Activated T-helper 2 cell treated with anti-CD3 and anti-CD28 coated beads, Interferon-gamma antibody, Interleukin-2, Interleukin-4, amounts not matched to agents 10 μg/mL and 5 μg/mL and 100 μg/mL, durations not matched to agents 14 hours and 24 hours and 36 hours (primary cell): ENCODE results near the gene AKAP13. TPM values are rescaled to one million over a fixed set of nuclear protein-coding genes. Genes with fewer than 3 reads are reported as not detected.
"Not testable (repeated sequence)": the region's sequence is repeated elsewhere in the genome, so short reads cannot be mapped to it uniquely, and the experiment has no call there.

Experiments
- DNase-seq: peaks from one replicate; pipeline ENCODE4 v3.0.0; 2021; ENCODE audit warnings: low spot score
- H3K27ac Mint-ChIP-seq: one replicate; pipeline ENCODE4 v1.8.0; 2021; ENCODE audit warnings: mixed read lengths
- H3K27me3 Mint-ChIP-seq: one replicate; pipeline ENCODE4 v1.8.0; 2021; ENCODE audit warnings: low read depth, mixed read lengths
- H3K36me3 Mint-ChIP-seq: one replicate; pipeline ENCODE4 v1.8.0; 2021; ENCODE audit warnings: low read depth, mixed read lengths
- H3K4me1 Mint-ChIP-seq: one replicate; pipeline ENCODE4 v1.8.0; 2021; ENCODE audit warnings: low read depth, mixed read lengths
- H3K4me3 Mint-ChIP-seq: one replicate; pipeline ENCODE4 v1.8.0; 2021; ENCODE audit warnings: low read depth, mild to moderate bottlenecking, moderate library complexity, mixed read lengths
- H3K9me3 Mint-ChIP-seq: one replicate; pipeline ENCODE4 v1.8.0; 2021; ENCODE audit warnings: mixed read lengths
- intact Hi-C: fragments of 100-400 bp; cut with micrococcal nuclease; formaldehyde crosslinking; loops from one replicate; pipeline ENCODE4 v1.15.1; 2023
- total RNA-seq: library from RNA; stranded (reverse); gene quantifications from 2 replicates; pipeline ENCODE4 v1.2.3, GENCODE V29; 2022

Gene AKAP13
- total RNA-seq, 1 donor from 2014 or later, result 92.1 TPM

DNA sequence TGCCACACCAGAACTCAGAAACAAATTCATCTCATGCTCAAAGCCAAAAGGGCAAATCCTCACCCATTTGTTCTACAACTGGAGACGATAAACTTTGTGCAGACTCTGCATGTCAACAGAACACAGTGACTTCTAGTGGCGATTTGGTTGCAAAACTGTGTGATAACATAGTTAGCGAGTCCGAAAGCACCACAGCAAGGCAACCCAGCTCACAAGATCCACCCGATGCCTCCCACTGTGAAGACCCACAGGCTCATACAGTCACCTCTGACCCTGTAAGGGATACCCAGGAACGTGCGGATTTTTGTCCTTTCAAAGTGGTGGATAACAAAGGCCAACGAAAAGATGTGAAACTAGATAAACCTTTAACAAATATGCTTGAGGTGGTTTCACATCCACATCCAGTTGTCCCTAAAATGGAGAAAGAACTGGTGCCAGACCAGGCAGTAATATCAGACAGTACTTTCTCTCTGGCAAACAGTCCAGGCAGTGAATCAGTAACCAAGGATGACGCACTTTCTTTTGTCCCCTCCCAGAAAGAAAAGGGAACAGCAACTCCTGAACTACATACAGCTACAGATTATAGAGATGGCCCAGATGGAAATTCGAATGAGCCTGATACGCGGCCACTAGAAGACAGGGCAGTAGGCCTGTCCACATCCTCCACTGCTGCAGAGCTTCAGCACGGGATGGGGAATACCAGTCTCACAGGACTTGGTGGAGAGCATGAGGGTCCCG is 199.7 kb downstream of the AKAP13 start:
- peaks cover 58% of the 10 kb centered on the region for H3K4me1 Mint-ChIP-seq
- no peaks in the 10 kb centered on the region for H3K9me3 Mint-ChIP-seq
- H3K36me3 Mint-ChIP-seq, result peaks cover 46% of the 10 kb centered on the region
- intact Hi-C loops, result loop anchor here (5.0 kb wide), 2 partner anchors 168 to 248 kb away; no protein-coding TSS in a partner anchor
- H3K27me3 Mint-ChIP-seq, result no peaks in the 10 kb centered on the region
- no peak for DNase-seq
- peak overlapping the region; percentile 98 for H3K27ac Mint-ChIP-seq
- no peak overlapping the region for H3K4me3 Mint-ChIP-seq

DNA sequence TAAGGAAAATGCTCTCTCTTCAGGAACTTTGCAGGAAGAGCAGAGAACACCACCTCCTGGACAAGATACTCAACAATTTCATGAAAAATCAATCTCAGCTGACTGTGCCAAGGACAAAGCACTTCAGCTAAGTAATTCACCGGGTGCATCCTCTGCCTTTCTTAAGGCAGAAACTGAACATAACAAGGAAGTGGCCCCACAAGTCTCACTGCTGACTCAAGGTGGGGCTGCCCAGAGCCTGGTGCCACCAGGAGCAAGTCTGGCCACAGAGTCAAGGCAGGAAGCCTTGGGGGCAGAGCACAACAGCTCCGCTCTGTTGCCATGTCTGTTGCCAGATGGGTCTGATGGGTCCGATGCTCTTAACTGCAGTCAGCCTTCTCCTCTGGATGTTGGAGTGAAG is 200.5 kb downstream of the AKAP13 start:
- Mint-ChIP-seq H3K9me3 (no peaks in the 10 kb centered on the region), H3K27me3 (no peaks in the 10 kb centered on the region), H3K36me3 (peaks cover 54% of the 10 kb centered on the region), H3K4me3 (peak overlapping the region; percentile 83), H3K4me1 (peaks cover 64% of the 10 kb centered on the region), H3K27ac (peak overlapping the region; percentile 98)
- intact Hi-C loops, result loop anchor here (1.0 to 5.0 kb wide), 3 partner anchors 126 to 249 kb away; no protein-coding TSS in a partner anchor
- peak; percentile 31 for DNase-seq

DNA sequence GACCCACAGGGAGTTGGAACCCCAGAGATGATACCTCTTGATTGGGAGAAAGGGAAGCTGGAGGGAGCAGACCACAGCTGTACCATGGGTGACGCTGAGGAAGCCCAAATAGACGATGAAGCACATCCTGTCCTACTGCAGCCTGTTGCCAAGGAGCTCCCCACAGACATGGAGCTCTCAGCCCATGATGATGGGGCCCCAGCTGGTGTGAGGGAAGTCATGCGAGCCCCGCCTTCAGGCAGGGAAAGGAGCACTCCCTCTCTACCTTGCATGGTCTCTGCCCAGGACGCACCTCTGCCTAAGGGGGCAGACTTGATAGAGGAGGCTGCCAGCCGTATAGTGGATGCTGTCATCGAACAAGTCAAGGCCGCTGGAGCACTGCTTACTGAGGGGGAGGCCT is 201.1 kb downstream of the AKAP13 start:
- Mint-ChIP-seq H3K36me3 (peaks cover 60% of the 10 kb centered on the region), H3K4me1 (peaks cover 69% of the 10 kb centered on the region), H3K9me3 (no peaks in the 10 kb centered on the region), H3K27me3 (no peaks in the 10 kb centered on the region), H3K4me3 (peak overlapping the region; percentile 83), H3K27ac (peak overlapping the region; percentile 98)
- DNase-seq, result peak; percentile 41
- intact Hi-C loops, result loop anchor here (1.0 to 5.0 kb wide), 3 partner anchors 126 to 249 kb away; no protein-coding TSS in a partner anchor

DNA sequence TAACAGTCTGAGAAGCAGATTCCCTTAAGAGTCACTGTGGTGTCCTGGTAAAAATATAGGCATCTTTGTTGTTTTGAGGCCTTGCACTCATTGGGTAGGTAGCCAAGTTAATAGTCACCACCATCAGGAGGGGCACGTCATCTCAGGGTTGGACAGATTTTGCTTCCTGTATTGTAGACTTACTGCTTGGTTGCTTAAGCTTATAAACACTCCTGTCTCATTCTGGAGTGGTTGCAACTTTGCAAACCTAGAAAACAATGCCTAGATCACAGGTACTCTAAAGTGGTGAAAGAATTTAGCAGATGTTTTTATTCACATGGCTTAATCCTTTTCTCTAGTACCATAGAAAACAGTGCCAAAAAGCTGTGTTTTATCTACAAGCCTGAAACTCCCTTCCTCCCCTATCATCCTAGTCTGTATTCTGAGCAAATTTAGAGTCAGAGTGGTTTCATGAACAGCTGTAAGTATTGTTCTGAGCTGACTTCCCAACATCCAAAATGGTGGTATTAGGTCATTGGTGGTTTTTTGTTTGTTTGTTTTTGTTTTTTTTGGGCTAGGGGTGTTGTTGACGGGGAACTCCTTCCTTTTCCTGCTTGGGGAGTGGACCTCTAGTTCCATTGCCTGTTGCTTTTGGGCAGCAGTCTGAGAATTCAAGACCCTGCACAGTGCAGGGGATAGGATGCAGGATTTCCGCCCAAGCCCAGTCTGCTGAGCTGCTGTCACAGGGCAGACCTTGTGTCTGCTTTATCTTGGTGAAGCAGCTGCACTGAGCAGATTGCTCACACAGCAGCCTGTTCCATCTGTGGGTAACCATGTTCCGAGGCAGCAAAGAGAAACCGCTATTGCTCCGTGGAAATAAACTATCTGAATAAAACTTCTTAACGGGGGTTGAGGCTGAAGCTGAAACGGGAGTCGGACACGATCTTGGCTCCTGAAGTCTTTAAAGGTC is 202.0 kb downstream of the AKAP13 start:
- Mint-ChIP-seq H3K27me3 (no peaks in the 10 kb centered on the region), H3K4me1 (peaks cover 73% of the 10 kb centered on the region), H3K36me3 (peaks cover 62% of the 10 kb centered on the region), H3K27ac (peak overlapping the region; percentile 98), H3K4me3 (peak overlapping the region; percentile 83), H3K9me3 (no peaks in the 10 kb centered on the region)
- intact Hi-C loops, result loop anchor here (1.0 to 5.0 kb wide), 8 partner anchors 24 to 250 kb away; no protein-coding TSS in a partner anchor
- DNase-seq, result peak; percentile 68

DNA sequence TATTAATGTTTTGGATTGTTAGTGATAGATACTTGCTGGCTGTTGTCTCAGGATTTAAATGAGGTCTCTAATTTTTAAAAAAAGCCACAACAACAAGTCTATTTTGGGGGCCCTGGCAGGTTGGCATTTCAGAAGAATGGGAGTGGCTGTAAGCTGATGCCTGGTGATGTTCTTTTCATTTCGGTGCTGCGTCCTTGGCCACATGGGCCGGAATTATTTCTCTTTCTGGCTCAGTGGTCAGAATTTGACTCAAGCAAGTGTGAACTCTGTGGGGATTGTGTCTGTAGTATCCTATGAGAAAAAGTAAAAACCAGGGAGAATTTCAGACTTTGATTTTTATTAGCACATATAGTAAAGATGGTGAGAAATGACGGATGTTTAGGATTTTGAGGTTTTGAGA is 203.0 kb downstream of the AKAP13 start:
- intact Hi-C loops, result loop anchor here (1.0 to 5.0 kb wide), 8 partner anchors 25 to 251 kb away; no protein-coding TSS in a partner anchor
- Mint-ChIP-seq H3K4me1 (peaks cover 79% of the 10 kb centered on the region), H3K27me3 (no peaks in the 10 kb centered on the region), H3K9me3 (no peaks in the 10 kb centered on the region), H3K36me3 (peaks cover 70% of the 10 kb centered on the region), H3K4me3 (peak overlapping the region; percentile 83), H3K27ac (peak overlapping the region; percentile 98)
- no peak for DNase-seq

DNA sequence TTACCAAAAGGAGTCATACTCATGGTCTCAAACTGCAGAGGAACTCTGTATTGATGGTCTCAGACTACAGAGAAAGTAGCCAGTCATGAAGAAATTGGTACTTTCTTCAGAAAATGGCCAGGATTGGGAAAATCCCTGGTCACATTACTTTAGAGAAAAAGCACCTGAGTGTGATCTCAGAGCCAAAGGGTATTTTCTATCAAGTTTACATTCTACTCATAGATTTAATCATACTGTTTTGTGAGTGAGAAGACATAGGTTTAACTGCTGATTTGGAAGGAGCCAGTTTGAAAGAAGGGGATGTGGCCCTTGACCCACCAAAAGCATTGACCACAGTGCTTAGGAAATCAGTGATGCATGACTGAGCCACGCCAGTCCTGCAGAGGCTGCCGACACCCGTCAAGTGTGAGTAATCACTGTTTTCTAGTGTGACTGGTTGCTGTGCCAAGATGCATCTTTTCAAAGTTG is 203.6 kb downstream of the AKAP13 start:
- no peak for DNase-seq
- intact Hi-C loops, result loop anchor here (1.0 to 5.0 kb wide), 10 partner anchors 12 to 266 kb away; no protein-coding TSS in a partner anchor
- Mint-ChIP-seq H3K4me1 (peaks cover 80% of the 10 kb centered on the region), H3K27me3 (no peaks in the 10 kb centered on the region), H3K9me3 (no peaks in the 10 kb centered on the region), H3K36me3 (peaks cover 70% of the 10 kb centered on the region), H3K27ac (peak overlapping the region; percentile 98), H3K4me3 (peak overlapping the region; percentile 83)

DNA sequence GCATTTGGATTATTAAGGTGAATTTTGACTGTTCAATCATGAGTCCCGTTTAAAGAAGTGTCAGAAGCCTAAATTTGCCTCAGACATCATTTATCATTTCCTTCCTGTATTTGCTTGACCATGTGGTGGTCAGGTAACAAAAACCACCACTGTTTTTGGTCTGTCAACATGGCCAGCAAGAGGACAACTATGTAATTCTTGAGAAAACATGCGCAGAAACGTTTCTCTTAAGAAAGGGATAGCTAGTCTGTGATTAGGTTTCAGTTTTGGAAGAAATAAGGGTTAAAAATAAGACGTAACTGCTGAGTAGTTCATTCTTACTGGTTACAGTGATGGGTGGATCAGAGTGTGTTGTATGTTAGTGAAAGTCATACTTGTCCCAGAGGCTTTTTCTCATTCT is 204.5 kb downstream of the AKAP13 start:
- Mint-ChIP-seq H3K27ac (peak overlapping the region; percentile 33), H3K27me3 (no peaks in the 10 kb centered on the region)
- intact Hi-C loops, result loop anchor here (1.0 to 5.0 kb wide), 4 partner anchors 11 to 267 kb away; no protein-coding TSS in a partner anchor

DNA sequence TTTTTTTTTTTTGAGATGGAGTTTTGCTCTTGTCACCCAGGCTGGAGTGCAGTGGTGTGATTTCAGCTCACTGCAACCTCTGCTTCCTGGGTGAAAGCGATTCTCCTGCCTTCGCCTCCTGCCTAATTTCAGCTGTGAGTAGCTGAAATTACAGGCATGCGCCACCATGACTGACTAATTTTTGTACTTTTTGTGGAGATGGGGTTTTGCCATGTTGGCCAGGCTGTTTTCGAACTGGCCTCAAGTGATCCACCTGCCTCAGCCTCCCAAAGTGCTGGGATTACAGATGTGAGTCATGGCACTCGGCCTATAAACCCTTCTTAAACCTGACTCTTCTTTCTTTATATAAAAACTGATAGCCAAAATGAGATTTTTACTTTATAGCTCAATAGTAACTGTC is 205.8 kb downstream of the AKAP13 start:
- H3K4me3 Mint-ChIP-seq, intact Hi-C loops, DNase-seq, H3K27me3 Mint-ChIP-seq, H3K9me3 Mint-ChIP-seq: not testable (repeated sequence)
- Mint-ChIP-seq H3K27ac (peak overlapping the region; percentile 55), H3K36me3 (peaks cover 51% of the 10 kb centered on the region), H3K4me1 (peaks cover 64% of the 10 kb centered on the region)

More for the DNA sequence above, 204.5 kb downstream of the AKAP13 start:
- peak overlapping the region; percentile 41 for H3K4me3 Mint-ChIP-seq
- no peaks in the 10 kb centered on the region for H3K9me3 Mint-ChIP-seq
- no peak for DNase-seq
- H3K36me3 Mint-ChIP-seq, result peaks cover 63% of the 10 kb centered on the region
- H3K4me1 Mint-ChIP-seq, result peaks cover 77% of the 10 kb centered on the region

DNA sequence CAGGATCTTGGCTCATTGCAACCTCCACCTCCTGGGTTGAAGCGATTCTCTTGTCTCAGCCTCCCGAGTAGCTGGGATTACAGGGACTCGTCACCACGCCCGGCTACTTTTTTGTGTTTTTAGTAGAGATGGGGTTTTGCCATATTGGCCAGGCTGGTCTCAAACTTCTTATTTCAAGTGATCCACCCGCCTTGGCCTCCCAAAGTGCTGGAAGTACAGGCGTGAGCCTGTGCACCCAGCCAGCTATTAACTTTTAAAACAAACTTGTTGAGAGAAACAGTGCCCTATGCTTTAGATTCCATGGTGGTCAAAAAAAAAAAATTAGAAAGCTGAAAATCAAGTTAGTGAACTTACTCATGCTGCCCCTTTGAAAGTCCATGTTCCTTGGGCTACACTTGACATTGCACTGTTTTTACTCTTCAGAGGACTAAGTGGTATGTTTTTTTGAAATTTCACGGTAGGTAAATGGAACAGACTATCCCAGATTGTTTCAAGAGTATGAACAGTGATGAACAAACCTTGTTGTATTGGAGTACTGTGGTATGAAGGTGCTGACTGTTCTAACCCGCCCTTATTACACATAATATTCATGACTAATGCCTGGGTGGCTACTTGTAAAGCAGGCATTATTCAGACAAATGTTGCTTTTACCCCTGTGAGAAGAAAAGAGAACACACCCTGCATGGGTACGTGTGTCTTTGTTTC is 207.5 kb downstream of the AKAP13 start:
- H3K36me3 Mint-ChIP-seq, result peaks cover 44% of the 10 kb centered on the region
- H3K4me1 Mint-ChIP-seq, result peaks cover 47% of the 10 kb centered on the region
- H3K27me3 Mint-ChIP-seq, result no peaks in the 10 kb centered on the region
- H3K9me3 Mint-ChIP-seq, result no peaks in the 10 kb centered on the region
- intact Hi-C loops, result no loop called here
- DNase-seq, result no peak
- no peak overlapping the region for H3K4me3 Mint-ChIP-seq
- no peak overlapping the region for H3K27ac Mint-ChIP-seq

DNA sequence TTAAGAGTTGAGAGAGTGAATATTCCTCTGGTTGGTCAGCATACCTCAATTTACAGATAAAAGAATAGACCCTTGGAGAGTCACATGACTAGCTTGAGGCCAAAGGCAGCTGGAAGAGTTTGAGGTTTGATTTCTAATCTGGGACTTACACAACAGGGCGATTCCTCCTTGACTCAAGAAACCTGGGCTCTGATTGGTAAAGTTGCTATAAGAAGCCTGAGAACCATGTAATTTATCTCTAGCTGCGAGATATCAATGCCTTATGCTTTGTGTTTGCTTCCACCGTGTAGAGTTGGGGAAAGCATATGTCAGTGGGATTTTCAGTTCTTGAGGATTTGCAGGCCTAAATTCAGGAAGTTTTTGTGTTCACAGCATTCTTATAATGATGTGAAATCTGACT is 208.3 kb downstream of the AKAP13 start:
- Mint-ChIP-seq H3K4me3 (no peak overlapping the region), H3K27me3 (no peaks in the 10 kb centered on the region), H3K4me1 (peaks cover 41% of the 10 kb centered on the region), H3K27ac (no peak overlapping the region), H3K36me3 (peaks cover 51% of the 10 kb centered on the region), H3K9me3 (no peaks in the 10 kb centered on the region)
- DNase-seq, result no peak
- intact Hi-C loops, result no loop called here

DNA sequence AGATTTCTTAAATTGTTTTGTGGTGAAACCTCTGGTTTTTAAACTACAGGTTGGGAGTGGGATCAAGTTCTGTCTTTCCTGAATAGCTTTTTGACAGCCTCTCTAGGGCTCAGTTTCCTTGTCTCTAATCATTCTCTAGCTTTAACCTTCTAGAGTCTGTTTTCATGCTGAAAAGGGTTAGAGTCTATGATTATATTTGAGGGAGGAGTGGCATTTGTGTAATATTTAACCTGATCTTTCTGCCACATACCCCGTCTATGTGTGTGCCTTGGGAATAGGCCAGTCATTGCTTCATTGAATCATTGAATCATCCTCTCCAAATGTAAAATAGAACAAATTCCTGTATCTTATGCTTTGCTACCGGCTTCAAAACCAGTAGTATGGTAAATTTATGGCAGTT is 209.4 kb downstream of the AKAP13 start:
- H3K27me3 Mint-ChIP-seq, result no peaks in the 10 kb centered on the region
- peaks cover 50% of the 10 kb centered on the region for H3K36me3 Mint-ChIP-seq
- no peak overlapping the region for H3K4me3 Mint-ChIP-seq
- H3K27ac Mint-ChIP-seq, result no peak overlapping the region
- intact Hi-C loops, result no loop called here
- peaks cover 34% of the 10 kb centered on the region for H3K4me1 Mint-ChIP-seq
- no peaks in the 10 kb centered on the region for H3K9me3 Mint-ChIP-seq
- DNase-seq, result no peak

DNA sequence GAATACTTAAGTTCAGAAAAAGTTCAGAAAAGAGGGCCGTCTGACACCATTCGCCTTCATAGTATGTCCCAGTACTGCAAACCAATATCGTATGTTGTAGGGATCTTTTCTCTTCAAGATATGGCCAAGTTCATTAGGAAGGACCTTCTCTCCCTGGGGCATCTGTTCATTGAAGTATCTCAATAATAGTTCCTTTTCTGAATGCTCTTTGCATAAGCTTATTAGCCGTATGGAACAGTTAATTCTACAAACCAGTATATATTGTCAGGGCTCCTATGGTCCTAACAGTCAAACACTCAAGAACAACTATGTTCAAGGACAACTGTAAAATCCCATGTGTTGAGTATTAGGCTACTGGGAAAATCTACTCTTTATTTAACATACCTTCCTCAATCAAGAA is 211.2 kb downstream of the AKAP13 start:
- Mint-ChIP-seq H3K4me3 (no peak overlapping the region), H3K36me3 (peaks cover 43% of the 10 kb centered on the region), H3K4me1 (peaks cover 34% of the 10 kb centered on the region)

More for the DNA sequence above, 211.2 kb downstream of the AKAP13 start:
- no peak overlapping the region for H3K27ac Mint-ChIP-seq
- intact Hi-C loops, result no loop called here
- no peaks in the 10 kb centered on the region for H3K9me3 Mint-ChIP-seq
- DNase-seq, result no peak
- no peaks in the 10 kb centered on the region for H3K27me3 Mint-ChIP-seq
